Heart left ventricle (tissue), 16 donors: ENCODE data around the gene CFAP43. TPM values are rescaled to one million over a fixed set of nuclear protein-coding genes. Genes with fewer than 3 reads are reported as not detected.
"Not testable (repeated sequence)": the region's sequence is repeated elsewhere in the genome, so short reads cannot be mapped to it uniquely, and the experiment has no call there.

ENCODE experiments used
- ATAC-seq, 4 donors: fragments of 200-7000 bp; cut with Tn5 transposase; one replicate each; pipeline ENCODE4 v1.9.1; 2020 to 2022; ENCODE audit warnings: moderate library complexity in 4 of 4, mild to moderate bottlenecking in 3 of 4, moderate number of reproducible peaks in 1 of 4
- DNase-seq, 5 donors: peaks; one replicate each; pipeline ENCODE4 v3.0.0-alpha.2; 2020
- H3K27ac ChIP-seq, 12 donors: fragments of 200-600 bp; sonication (generic) in 4 of 12; one replicate each; pipeline versions ENCODE4 v1.5.0 to v1.8.0; 2016 to 2022; ENCODE audit warnings: mild to moderate bottlenecking in 2 of 12
- H3K27me3 ChIP-seq, 9 donors: fragments of 200-600 bp; sonication (generic) in 2 of 9; one replicate each; pipeline versions ENCODE4 v1.5.1 to v1.8.0; 2016 to 2022; ENCODE audit warnings: mild to moderate bottlenecking in 3 of 9
- H3K36me3 ChIP-seq, 9 donors: fragments of 200-600 bp; sonication (generic) in 2 of 9; one replicate each; pipeline versions ENCODE4 v1.5.0 to v1.8.0; 2018 to 2022; ENCODE audit warnings: mild to moderate bottlenecking in 2 of 9
- H3K4me1 ChIP-seq, 12 donors: fragments of 200-600 bp; sonication (generic) in 4 of 12; one replicate each; pipeline versions ENCODE4 v1.5.0 to v1.8.0; 2016 to 2022; ENCODE audit warnings: mild to moderate bottlenecking in 3 of 12
- H3K4me3 ChIP-seq, 12 donors: fragments of 200-600 bp; sonication (generic) in 4 of 12; one replicate each; pipeline versions ENCODE4 v1.5.0 to v1.8.0; 2017 to 2022; ENCODE audit warnings: mild to moderate bottlenecking in 9 of 12, moderate library complexity in 4 of 12
- H3K9me3 ChIP-seq, 12 donors: fragments of 200-600 bp; sonication (generic) in 4 of 12; one replicate each; pipeline versions ENCODE4 v1.5.0 to v1.8.0; 2016 to 2022; ENCODE audit warnings: mild to moderate bottlenecking in 1 of 12
- POLR2A ChIP-seq, 2 donors: fragments of 450-650 bp; IDR thresholded peaks; one replicate each; pipeline ENCODE4 v1.6.1; 2017; ENCODE audit warnings: antibody characterized with exemption in 2 of 2, mild to moderate bottlenecking in 2 of 2, moderate library complexity in 2 of 2
- WGBS, 4 donors: extraction: QIAGEN DNeasy Blood & Tissue Kit in 2 of 4; methylation state at CpG; one replicate each; pipeline versions ENCODE4 v1.1.5 to v1.1.7; 2013 to 2018; 5-methylcytosine and 5-hydroxymethylcytosine counted together
- intact Hi-C, 10 donors: fragments of 100-400 bp; cut with DNase I; formaldehyde crosslinking; loops; one replicate each; pipeline versions ENCODE4 v1.11.1 to v1.14.2; 2022
- polyA plus RNA-seq, 2 donors: library from polyadenylated mRNA; stranded (reverse); fragments of 200-250 nt; gene quantifications; one replicate each; pipeline ENCODE4 v1.2.3, GENCODE V29; 2013
- total RNA-seq, 9 donors: library from RNA; depleted of rRNA in 2 of 9; stranded (reverse); fragments of >200 nt in 2 of 9; fragmentation: NEBNext Ultra II Directional in 3 of 9; extraction: Animal tissue kit (Norgen Biotek cat#: 25700) in 3 of 9; gene quantifications; one replicate each; pipeline versions ENCODE4 v1.1.0 to v1.2.4, GENCODE V29; 2016 to 2023
- TF ChIP-seq, protein P1 (sequence below), 12 donors: fragments of 200-600 bp; sonication (generic) in 4 of 12; IDR thresholded peaks; one replicate each; pipeline versions ENCODE4 v1.5.0 to v1.8.0; 2018 to 2022; ENCODE audit warnings: antibody characterized with exemption in 12 of 12, mild to moderate bottlenecking in 5 of 12
- donor health status: ischemic (EF 13 %, LVEDD 7.1; RV severe dilation, severe dysfunction).
- donor health status: healthy with polysubstance abuse.
- donor health status: DM: no; HTN: yes; CAD: no.
- donor health status: DM: no; HTN: no; CAD: no.
- donor health status: ischemic (EF 25% LVEDD 6.9; RV normal size, moderate dysfunction).
- donor health status: ischemic (EF 25% LVEDD 5.7; RV mildly dilated, moderate dysfunction).
- donor health status: healthy.
- donor health status: DM: yes; HTN: yes; CAD: no.
- donor health status: ischemic (EF 35%, LVEDD 5.7; RV mildly dilated, moderate dysfunction).
- donor health status: nonischemic (EF 11% LVEDD 7.7; RV severe dilation, severe dysfunction).
- donor health status: DM: yes; HTN: yes; CAD: no.
- donor health status: PGD.
- donor health status: ischemic (EF 29% LVEDD 5.4; RV normal size, mild dysfunction).
- donor health status: nonischemic (EF 23%, LVEDD 6.1; RV moderate dilation, normal function).

CFAP43 gene
- total and polyA plus RNA-seq, 11 donors = 0.11 to 0.84 (median 0.19) TPM; not detected in 6

DNA sequence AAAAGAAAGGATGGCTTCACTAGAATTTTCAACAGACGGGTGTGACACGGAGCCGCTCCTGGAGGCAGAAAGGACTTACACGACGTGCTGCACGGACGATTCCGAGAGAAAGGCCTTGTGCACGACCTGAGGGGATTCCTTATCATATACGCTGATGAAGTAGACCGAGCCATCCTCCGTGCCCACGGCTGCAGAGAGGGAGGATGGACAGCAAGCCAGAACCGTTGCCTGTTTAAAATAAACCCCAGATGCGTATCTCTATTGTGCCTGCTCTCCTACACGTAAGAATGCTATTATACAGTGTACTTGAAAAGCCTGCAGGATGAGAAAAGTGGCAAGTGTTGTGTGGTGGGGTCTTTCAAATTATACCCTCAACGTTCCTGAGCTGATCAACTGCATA lies 38.4 kb downstream of the CFAP43 start:
- ATAC-seq = no peak
- Histone ChIP-seq H3K4me3 (no peak overlapping the region), H3K27ac (no peak overlapping the region), H3K36me3 (no peaks in the 10 kb centered on the region), H3K9me3 (no peaks in the 10 kb centered on the region), H3K4me1 (no peaks in the 10 kb centered on the region), H3K27me3 (no peaks in the 10 kb centered on the region)
- intact Hi-C loops = no loop called here
- TF ChIP-seq, protein P1, sequence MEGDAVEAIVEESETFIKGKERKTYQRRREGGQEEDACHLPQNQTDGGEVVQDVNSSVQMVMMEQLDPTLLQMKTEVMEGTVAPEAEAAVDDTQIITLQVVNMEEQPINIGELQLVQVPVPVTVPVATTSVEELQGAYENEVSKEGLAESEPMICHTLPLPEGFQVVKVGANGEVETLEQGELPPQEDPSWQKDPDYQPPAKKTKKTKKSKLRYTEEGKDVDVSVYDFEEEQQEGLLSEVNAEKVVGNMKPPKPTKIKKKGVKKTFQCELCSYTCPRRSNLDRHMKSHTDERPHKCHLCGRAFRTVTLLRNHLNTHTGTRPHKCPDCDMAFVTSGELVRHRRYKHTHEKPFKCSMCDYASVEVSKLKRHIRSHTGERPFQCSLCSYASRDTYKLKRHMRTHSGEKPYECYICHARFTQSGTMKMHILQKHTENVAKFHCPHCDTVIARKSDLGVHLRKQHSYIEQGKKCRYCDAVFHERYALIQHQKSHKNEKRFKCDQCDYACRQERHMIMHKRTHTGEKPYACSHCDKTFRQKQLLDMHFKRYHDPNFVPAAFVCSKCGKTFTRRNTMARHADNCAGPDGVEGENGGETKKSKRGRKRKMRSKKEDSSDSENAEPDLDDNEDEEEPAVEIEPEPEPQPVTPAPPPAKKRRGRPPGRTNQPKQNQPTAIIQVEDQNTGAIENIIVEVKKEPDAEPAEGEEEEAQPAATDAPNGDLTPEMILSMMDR (IDR thresholded peaks at IDR 0.05) = no peak
- no peak for TF ChIP-seq POLR2A (IDR thresholded peaks at IDR 0.05)
- peak in 1 of 5 donors; percentile 58 for DNase-seq
- 69 to 75% (median 71%) methylated on average over 17 of the region's 17 CpGs for WGBS, 4 donors

DNA sequence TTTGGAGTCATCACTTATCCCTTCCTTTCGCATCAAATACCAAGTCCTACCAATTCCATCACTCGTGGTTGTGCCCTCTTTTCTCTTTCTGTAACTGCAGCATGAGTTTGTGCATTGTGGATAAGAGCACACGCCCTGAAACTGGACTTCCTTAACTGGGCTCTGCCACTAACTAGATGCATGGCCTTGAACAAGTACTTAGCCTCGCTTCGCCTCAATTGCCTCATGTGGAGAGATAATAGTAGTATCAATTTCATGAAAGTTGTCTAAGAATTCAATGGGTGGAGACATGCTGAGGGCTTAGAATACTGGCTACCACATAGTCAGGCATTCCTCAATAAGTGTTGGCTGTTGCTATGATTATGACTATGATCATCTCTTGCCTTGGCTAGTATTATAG lies 41.5 kb downstream of the CFAP43 start:
- H3K27me3 ChIP-seq = no peaks in the 10 kb centered on the region
- DNase-seq (no peak), ATAC-seq (no peak)
- no peak overlapping the region for H3K4me3 ChIP-seq
- H3K27ac ChIP-seq = no peak overlapping the region
- no peak for TF ChIP-seq POLR2A (IDR thresholded peaks at IDR 0.05)
- TF ChIP-seq, protein P1 (IDR thresholded peaks at IDR 0.05) = no peak
- H3K4me1 ChIP-seq = no peaks in the 10 kb centered on the region
- H3K36me3 ChIP-seq = no peaks in the 10 kb centered on the region
- 85 to 91% (median 89%) methylated on average over 5 of the region's 5 CpGs for WGBS, 4 donors
- intact Hi-C loops = no loop called here
- no peaks in the 10 kb centered on the region for H3K9me3 ChIP-seq

DNA sequence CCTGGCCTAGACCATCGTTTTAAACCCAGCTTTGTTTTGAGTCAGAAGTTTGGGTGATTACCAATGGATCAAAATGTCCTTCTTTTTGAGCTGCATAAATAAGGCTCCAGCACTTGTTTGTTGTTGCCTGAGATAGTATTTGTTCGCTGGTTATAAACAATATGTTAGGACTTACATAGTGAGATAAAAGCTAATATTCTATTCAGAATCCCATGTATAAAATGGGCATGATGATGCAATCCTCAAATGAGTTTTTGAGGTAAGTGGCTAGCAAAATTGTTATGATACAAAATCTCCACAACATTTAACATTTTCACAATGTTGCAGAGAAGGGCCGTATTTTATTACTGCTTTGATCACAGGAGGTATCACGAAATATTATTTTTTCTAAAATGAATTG lies 48.5 kb downstream of the CFAP43 start:
- intact Hi-C loops = no loop called here
- Histone ChIP-seq H3K9me3 (no peaks in the 10 kb centered on the region), H3K27ac (no peak overlapping the region), H3K4me3 (no peak overlapping the region), H3K36me3 (no peaks in the 10 kb centered on the region), H3K4me1 (no peaks in the 10 kb centered on the region), H3K27me3 (no peaks in the 10 kb centered on the region)
- no peak for DNase-seq
- no peak for ATAC-seq
- no peak for TF ChIP-seq POLR2A (IDR thresholded peaks at IDR 0.05)
- TF ChIP-seq, protein P1 (IDR thresholded peaks at IDR 0.05) = no peak
- WGBS, 4 donors = 82 to 85% (median 83%) methylated on average over 4 of the region's 4 CpGs

DNA sequence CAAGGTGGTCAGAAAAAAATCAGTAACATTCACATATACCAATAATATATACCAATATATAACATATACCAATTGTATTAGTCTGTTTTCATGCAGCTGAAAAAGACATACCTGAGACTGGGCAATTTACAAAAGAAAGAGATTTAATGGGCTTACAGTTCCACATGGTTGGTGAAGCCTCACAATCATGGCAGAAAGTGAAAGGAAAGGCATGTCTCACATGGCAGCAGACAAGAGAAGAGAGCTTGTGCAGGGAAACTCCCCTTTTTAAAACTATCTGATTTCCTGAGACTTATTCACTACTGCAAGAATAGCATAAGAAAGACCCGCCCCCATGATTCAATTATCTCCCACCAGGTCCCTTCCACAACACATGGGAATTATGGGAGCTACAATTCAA lies 58.0 kb downstream of the CFAP43 start:
- WGBS, 4 donors = 64 to 84% (median 80%) methylated on average over 1 of the region's 1 CpG
- H3K4me3 ChIP-seq, H3K9me3 ChIP-seq, ATAC-seq, H3K36me3 ChIP-seq, H3K4me1 ChIP-seq, intact Hi-C loops, DNase-seq, H3K27me3 ChIP-seq, H3K27ac ChIP-seq: not testable (repeated sequence)

DNA sequence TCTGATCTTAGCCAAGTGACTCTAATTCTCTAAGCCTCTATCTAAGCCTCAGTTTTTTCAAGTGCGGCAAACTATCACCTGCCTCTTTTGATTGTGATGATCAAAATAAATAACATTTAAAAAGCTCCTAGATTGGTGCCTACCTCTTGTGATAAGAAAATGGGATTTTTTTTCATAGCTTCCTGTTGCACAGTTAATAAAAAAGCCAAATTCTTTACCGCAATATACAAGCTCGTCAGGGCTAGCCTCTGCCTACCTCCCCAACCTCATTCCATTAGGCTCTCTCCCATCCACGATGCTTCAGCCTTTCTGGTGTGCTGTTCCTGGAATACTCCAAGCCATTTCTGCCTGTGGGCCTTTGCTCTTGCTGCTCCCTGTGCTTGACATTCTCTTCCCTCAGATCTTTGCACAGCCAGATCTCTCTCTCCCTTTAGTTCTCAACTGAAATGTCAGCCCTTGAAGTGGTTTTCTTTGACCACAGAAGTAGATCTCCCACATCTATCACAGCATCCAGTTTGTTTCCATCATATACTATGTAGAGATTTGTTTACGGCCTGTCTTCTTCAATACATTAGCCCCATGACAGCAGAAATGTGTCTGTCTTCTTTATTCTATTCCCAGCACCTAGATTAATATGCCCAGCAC lies 61.4 kb downstream of the CFAP43 start:
- intact Hi-C loops = no loop called here
- H3K4me3 ChIP-seq = no peak overlapping the region
- DNase-seq = no peak
- H3K4me1 ChIP-seq = no peaks in the 10 kb centered on the region
- no peak for ATAC-seq
- H3K27me3 ChIP-seq = no peaks in the 10 kb centered on the region
- no peak overlapping the region for H3K27ac ChIP-seq
- 82 to 93% (median 90%) methylated on average over 5 of the region's 5 CpGs for WGBS, 4 donors
- TF ChIP-seq, protein P1 (IDR thresholded peaks at IDR 0.05) = no peak
- TF ChIP-seq POLR2A (IDR thresholded peaks at IDR 0.05) = no peak
- no peaks in the 10 kb centered on the region for H3K36me3 ChIP-seq
- peaks cover 0 to 7% (median 0%) of the 10 kb centered on the region in 12 donors for H3K9me3 ChIP-seq
